Measurements from ENCODE around the gene PLIN3.
A peak's percentile ranks its signal among the peaks of the same experiment; 100 is the strongest.
"Not testable (repeated sequence)": the region's sequence is repeated elsewhere in the genome, so short reads cannot be mapped to it uniquely, and the experiment has no call there.

Gene PLIN3

GRCh38 chr19:4908781-4909155, 41.3 kb upstream of the PLIN3 start:
- H3K4me2 ChIP-seq (ENCODE audit: low read length): no peak overlapping the region
- no peak overlapping the region for H2AK5ac ChIP-seq (ENCODE audit: low read length)
- H3K27ac ChIP-seq (ENCODE audit: low read depth, low read length): no peak overlapping the region
- peaks cover 30% of the 10 kb centered on the region for H3K79me2 ChIP-seq (ENCODE audit: control insufficient read depth, insufficient read depth, low read length)
- H2BK120ac ChIP-seq (ENCODE audit: low read depth, low read length): no peak overlapping the region
- H3K23ac ChIP-seq (ENCODE audit: low read length): no peak overlapping the region
- H3K18ac ChIP-seq (ENCODE audit: low read length): no peak overlapping the region
- no peaks in the 10 kb centered on the region for H3K4me1 ChIP-seq (ENCODE audit: control insufficient read depth, low read depth, low read length)
- H3K9ac ChIP-seq (ENCODE audit: low read length): peak overlapping the region; percentile 48
- H3K27me3 ChIP-seq (ENCODE audit: insufficient read depth, low read length, poor library complexity): no peaks in the 10 kb centered on the region
- H4K5ac ChIP-seq (ENCODE audit: low read length): no peak overlapping the region
- H3K79me1 ChIP-seq (ENCODE audit: low read length): peaks cover 16% of the 10 kb centered on the region
- H3K4me3 ChIP-seq (ENCODE audit: low read length): no peak overlapping the region
- no peak overlapping the region for H2BK15ac ChIP-seq (replicated peaks; ENCODE audit: low read depth)
- no CpG with 5 or more reads among the region's 15 CpGs for WGBS (ENCODE audit: extremely low coverage, insufficient coverage, low lambda C conversion rate)
- no peak overlapping the region for H4K8ac ChIP-seq (ENCODE audit: low read depth, low read length)
- DNase-seq: no peak
- H3K36me3 ChIP-seq (ENCODE audit: control insufficient read depth, insufficient read depth, low read length): peaks cover 2% of the 10 kb centered on the region
- H3K56ac ChIP-seq (ENCODE audit: low read length): peak overlapping the region; percentile 58
- no peak overlapping the region for H2BK5ac ChIP-seq (ENCODE audit: low read length)
- no peak overlapping the region for H3K4ac ChIP-seq (ENCODE audit: low read depth, low read length)

DNA sequence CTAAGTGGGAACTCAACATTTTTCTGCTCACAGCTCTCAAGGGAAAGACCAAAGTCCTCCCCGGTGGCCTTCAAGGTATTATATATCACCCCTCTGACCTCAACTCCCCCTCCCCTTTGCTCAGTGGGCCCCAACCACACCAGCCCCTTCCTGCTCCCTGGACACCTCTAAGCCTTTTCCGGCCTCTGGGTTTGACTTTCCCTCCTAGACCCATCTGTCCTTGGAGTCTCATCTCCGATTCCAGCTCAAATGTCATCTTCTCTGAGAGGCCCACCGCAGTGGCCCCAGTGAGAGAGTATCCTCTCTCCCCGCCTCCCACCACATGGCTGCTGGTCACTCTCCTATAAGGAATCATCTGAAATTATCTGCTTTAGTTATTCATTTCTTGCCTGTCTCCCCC, 40.9 kb upstream of the PLIN3 start:
- Histone ChIP-seq H3K4me1 (ENCODE audit: control insufficient read depth, low read depth, low read length) (no peaks in the 10 kb centered on the region), H3K18ac (ENCODE audit: low read length) (no peak overlapping the region), H4K8ac (ENCODE audit: low read depth, low read length) (no peak overlapping the region), H3K36me3 (ENCODE audit: control insufficient read depth, insufficient read depth, low read length) (peaks cover 2% of the 10 kb centered on the region), H3K27me3 (ENCODE audit: insufficient read depth, low read length, poor library complexity) (no peaks in the 10 kb centered on the region), H3K79me2 (ENCODE audit: control insufficient read depth, insufficient read depth, low read length) (peaks cover 26% of the 10 kb centered on the region), H3K27ac (ENCODE audit: low read depth, low read length) (no peak overlapping the region), H3K4ac (ENCODE audit: low read depth, low read length) (no peak overlapping the region), H2BK120ac (ENCODE audit: low read depth, low read length) (no peak overlapping the region), H3K9ac (ENCODE audit: low read length) (no peak overlapping the region), H3K4me2 (ENCODE audit: low read length) (no peak overlapping the region), H3K56ac (ENCODE audit: low read length) (peak overlapping the region; percentile 58), H2AK5ac (ENCODE audit: low read length) (no peak overlapping the region), H4K5ac (ENCODE audit: low read length) (no peak overlapping the region), H3K4me3 (ENCODE audit: low read length) (no peak overlapping the region), H2BK5ac (ENCODE audit: low read length) (no peak overlapping the region), H3K79me1 (ENCODE audit: low read length) (peaks cover 13% of the 10 kb centered on the region), H3K23ac (ENCODE audit: low read length) (no peak overlapping the region), H2BK15ac (replicated peaks; ENCODE audit: low read depth) (no peak overlapping the region)
- WGBS (ENCODE audit: extremely low coverage, insufficient coverage, low lambda C conversion rate): no CpG with 5 or more reads among the region's 5 CpGs
- DNase-seq: peak; percentile 27

GRCh38 chr19:4906963-4907362, 39.5 kb upstream of the PLIN3 start:
- H2BK120ac ChIP-seq (ENCODE audit: low read depth, low read length): no peak overlapping the region
- no peak overlapping the region for H2BK15ac ChIP-seq (replicated peaks; ENCODE audit: low read depth)
- no peak overlapping the region for H3K18ac ChIP-seq (ENCODE audit: low read length)
- peaks cover 10% of the 10 kb centered on the region for H3K79me1 ChIP-seq (ENCODE audit: low read length)
- no peak overlapping the region for H3K4me2 ChIP-seq (ENCODE audit: low read length)
- no CpG with 5 or more reads among the region's 8 CpGs for WGBS (ENCODE audit: extremely low coverage, insufficient coverage, low lambda C conversion rate)
- no peak overlapping the region for H3K23ac ChIP-seq (ENCODE audit: low read length)
- H4K8ac ChIP-seq (ENCODE audit: low read depth, low read length): no peak overlapping the region
- H2AK5ac ChIP-seq (ENCODE audit: low read length): no peak overlapping the region
- DNase-seq: no peak
- H3K4ac ChIP-seq (ENCODE audit: low read depth, low read length): no peak overlapping the region
- H3K4me1 ChIP-seq (ENCODE audit: control insufficient read depth, low read depth, low read length): no peaks in the 10 kb centered on the region
- no peaks in the 10 kb centered on the region for H3K27me3 ChIP-seq (ENCODE audit: insufficient read depth, low read length, poor library complexity)
- no peak overlapping the region for H4K5ac ChIP-seq (ENCODE audit: low read length)
- no peak overlapping the region for H2BK5ac ChIP-seq (ENCODE audit: low read length)
- H3K4me3 ChIP-seq (ENCODE audit: low read length): no peak overlapping the region
- H3K56ac ChIP-seq (ENCODE audit: low read length): no peak overlapping the region
- H3K9ac ChIP-seq (ENCODE audit: low read length): no peak overlapping the region
- H3K36me3 ChIP-seq (ENCODE audit: control insufficient read depth, insufficient read depth, low read length): peaks cover 2% of the 10 kb centered on the region
- H3K79me2 ChIP-seq (ENCODE audit: control insufficient read depth, insufficient read depth, low read length): peaks cover 16% of the 10 kb centered on the region
- no peak overlapping the region for H3K27ac ChIP-seq (ENCODE audit: low read depth, low read length)

- Histone ChIP-seq H3K4me3 (ENCODE audit: low read length) (no peak overlapping the region), H3K4me2 (ENCODE audit: low read length) (no peak overlapping the region), H3K18ac (ENCODE audit: low read length) (no peak overlapping the region), H3K23ac (ENCODE audit: low read length) (no peak overlapping the region), H2BK15ac (replicated peaks; ENCODE audit: low read depth) (no peak overlapping the region), H2BK5ac (ENCODE audit: low read length) (no peak overlapping the region), H3K9ac (ENCODE audit: low read length) (no peak overlapping the region), H3K27me3 (ENCODE audit: insufficient read depth, low read length, poor library complexity) (no peaks in the 10 kb centered on the region), H3K79me2 (ENCODE audit: control insufficient read depth, insufficient read depth, low read length) (no peaks in the 10 kb centered on the region), H3K4me1 (ENCODE audit: control insufficient read depth, low read depth, low read length) (no peaks in the 10 kb centered on the region), H3K36me3 (ENCODE audit: control insufficient read depth, insufficient read depth, low read length) (no peaks in the 10 kb centered on the region), H2BK120ac (ENCODE audit: low read depth, low read length) (no peak overlapping the region), H4K5ac (ENCODE audit: low read length) (no peak overlapping the region), H3K79me1 (ENCODE audit: low read length) (no peaks in the 10 kb centered on the region), H4K8ac (ENCODE audit: low read depth, low read length) (no peak overlapping the region), H3K56ac (ENCODE audit: low read length) (no peak overlapping the region), H2AK5ac (ENCODE audit: low read length) (no peak overlapping the region), H3K4ac (ENCODE audit: low read depth, low read length) (no peak overlapping the region), H3K27ac (ENCODE audit: low read depth, low read length) (no peak overlapping the region)
- DNase-seq: no peak
- WGBS (ENCODE audit: extremely low coverage, insufficient coverage, low lambda C conversion rate): no CpG with 5 or more reads among the region's 3 CpGs
Observed at GRCh38 chr19:4904481-4904880, 37.0 kb upstream of the PLIN3 start.

GRCh38 chr19:4902796-4903195, 35.3 kb upstream of the PLIN3 start, which contains the start of gene ARRDC5:
ARRDC5 (minus strand) TSS chr19:4902896; CDS start chr19:4902825, 71 bp downstream.
- no peak within 1 kb of the TSS for H3K9ac ChIP-seq (ENCODE audit: low read length)
- no peak within 1 kb of the TSS for H3K23ac ChIP-seq (ENCODE audit: low read length)
- no peak within 1 kb of the TSS for H3K4me3 ChIP-seq (ENCODE audit: low read length)
- no peaks in the 10 kb centered on the region for H3K27me3 ChIP-seq (ENCODE audit: insufficient read depth, low read length, poor library complexity)
- no peak within 1 kb of the TSS for H2BK5ac ChIP-seq (ENCODE audit: low read length)
- H3K27ac ChIP-seq (ENCODE audit: low read depth, low read length): no peak within 1 kb of the TSS
- H4K5ac ChIP-seq (ENCODE audit: low read length): no peak within 1 kb of the TSS
- no peak within 1 kb of the TSS for H3K18ac ChIP-seq (ENCODE audit: low read length)
- WGBS (ENCODE audit: extremely low coverage, insufficient coverage, low lambda C conversion rate): no CpG with 5 or more reads among the region's 7 CpGs
- H3K79me2 ChIP-seq (ENCODE audit: control insufficient read depth, insufficient read depth, low read length): no peaks in the 10 kb centered on the region
- H4K8ac ChIP-seq (ENCODE audit: low read depth, low read length): no peak within 1 kb of the TSS
- H3K4me2 ChIP-seq (ENCODE audit: low read length): no peak within 1 kb of the TSS
- no peaks in the 10 kb centered on the region for H3K4me1 ChIP-seq (ENCODE audit: control insufficient read depth, low read depth, low read length)
- no peak within 1 kb of the TSS for H3K56ac ChIP-seq (ENCODE audit: low read length)
- H2BK120ac ChIP-seq (ENCODE audit: low read depth, low read length): no peak within 1 kb of the TSS
- no peak within 1 kb of the TSS for H2AK5ac ChIP-seq (ENCODE audit: low read length)
- no peak for DNase-seq
- H3K79me1 ChIP-seq (ENCODE audit: low read length): no peaks in the 10 kb centered on the region
- no peak within 1 kb of the TSS for H2BK15ac ChIP-seq (replicated peaks; ENCODE audit: low read depth)
- H3K4ac ChIP-seq (ENCODE audit: low read depth, low read length): no peak within 1 kb of the TSS
- no peaks in the 10 kb centered on the region for H3K36me3 ChIP-seq (ENCODE audit: control insufficient read depth, insufficient read depth, low read length)

DNA sequence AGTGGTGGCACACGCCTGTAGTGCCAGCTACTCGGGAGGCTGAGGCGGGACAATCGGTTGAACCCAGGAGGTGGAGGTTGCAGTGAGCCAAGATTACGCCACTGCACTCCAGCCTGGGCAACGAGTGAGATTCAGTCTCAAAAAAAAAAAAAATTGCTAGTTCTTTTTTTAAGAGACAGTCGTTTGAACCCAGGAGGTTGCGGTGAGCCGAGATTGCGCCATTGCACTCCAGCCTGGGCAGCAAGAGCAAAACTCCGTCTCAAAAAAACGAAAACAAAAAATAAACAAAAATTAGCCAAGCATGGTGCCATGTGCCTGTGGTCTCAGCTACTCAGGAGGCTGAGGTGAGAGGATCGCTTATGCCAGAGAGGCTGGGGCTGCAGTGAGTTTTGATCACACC, 33.4 kb upstream of the PLIN3 start:
- H3K9ac ChIP-seq (ENCODE audit: low read length); H4K8ac ChIP-seq (ENCODE audit: low read depth, low read length); H4K5ac ChIP-seq (ENCODE audit: low read length); H3K4me3 ChIP-seq (ENCODE audit: low read length); H3K4me2 ChIP-seq (ENCODE audit: low read length); H3K18ac ChIP-seq (ENCODE audit: low read length); H3K4ac ChIP-seq (ENCODE audit: low read depth, low read length); H3K36me3 ChIP-seq (ENCODE audit: control insufficient read depth, insufficient read depth, low read length); H2BK15ac ChIP-seq (replicated peaks; ENCODE audit: low read depth); H3K4me1 ChIP-seq (ENCODE audit: control insufficient read depth, low read depth, low read length); H2BK120ac ChIP-seq (ENCODE audit: low read depth, low read length); H2BK5ac ChIP-seq (ENCODE audit: low read length); H3K56ac ChIP-seq (ENCODE audit: low read length); H3K79me2 ChIP-seq (ENCODE audit: control insufficient read depth, insufficient read depth, low read length); H3K27ac ChIP-seq (ENCODE audit: low read depth, low read length); H2AK5ac ChIP-seq (ENCODE audit: low read length); H3K27me3 ChIP-seq (ENCODE audit: insufficient read depth, low read length, poor library complexity); DNase-seq; H3K79me1 ChIP-seq (ENCODE audit: low read length); H3K23ac ChIP-seq (ENCODE audit: low read length): not testable (repeated sequence)
- WGBS (ENCODE audit: extremely low coverage, insufficient coverage, low lambda C conversion rate): no CpG with 5 or more reads among the region's 13 CpGs
